Measurements from ENCODE around the gene STARD3. TPM values are rescaled to one million over a fixed set of nuclear protein-coding genes. Genes with fewer than 3 reads are reported as not detected.

Gene STARD3
- total and polyA plus RNA-seq, 10 donors: 59.5 to 166 (median 100) TPM

DNA sequence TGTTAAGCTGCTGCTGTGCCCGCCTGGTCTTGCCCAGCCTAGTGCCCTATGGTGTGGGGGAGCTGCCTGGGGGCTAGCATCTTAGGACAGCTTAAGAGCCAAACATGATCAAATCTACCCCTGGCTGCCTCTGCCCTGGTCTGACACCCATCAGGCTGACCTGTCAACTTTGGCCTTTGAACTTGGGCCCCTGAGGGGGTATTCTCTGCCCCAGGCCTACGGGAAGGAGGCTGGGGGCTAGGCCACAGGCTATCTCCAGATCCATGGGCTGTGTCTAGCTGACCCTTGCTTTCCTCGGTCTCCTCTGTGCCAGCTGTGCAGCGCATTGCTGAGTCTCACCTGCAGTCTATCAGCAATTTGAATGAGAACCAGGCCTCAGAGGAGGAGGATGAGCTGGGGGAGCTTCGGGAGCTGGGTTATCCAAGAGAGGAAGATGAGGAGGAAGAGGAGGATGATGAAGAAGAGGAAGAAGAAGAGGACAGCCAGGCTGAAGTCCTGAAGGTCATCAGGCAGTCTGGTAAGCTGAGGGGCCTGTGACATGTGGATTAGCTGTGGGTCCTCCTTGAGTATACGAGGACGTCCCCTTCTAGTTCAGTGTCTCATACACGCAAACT lies 3.3 kb upstream of the STARD3 start:
- peaks cover 0 to 40% (median 0%) of the 10 kb centered on the region in 7 donors for H3K27me3 ChIP-seq (replicated peaks in 1 of 7)
- H3K4me3 ChIP-seq: no peak overlapping the region
- no peaks in the 10 kb centered on the region for H3K36me3 ChIP-seq
- DNase-seq: no peak
- no peak overlapping the region for H3K27ac ChIP-seq
- H3K4me1 ChIP-seq: peaks cover 21 to 62% (median 39%) of the 10 kb centered on the region in 6 donors
- intact Hi-C loops (cut with DNase I; ENCODE audit: low total_unique reads): no loop called here
- no peaks in the 10 kb centered on the region for H3K9me3 ChIP-seq
- WGBS, 5 donors: 71 to 86% (median 76%) methylated on average over 8 of the region's 8 CpGs
- TF ChIP-seq POLR2AphosphoS5 (IDR thresholded peaks at IDR 0.05): no peak
- no peak for TF ChIP-seq POLR2A (IDR thresholded peaks at IDR 0.05)
- TF ChIP-seq, protein P1, sequence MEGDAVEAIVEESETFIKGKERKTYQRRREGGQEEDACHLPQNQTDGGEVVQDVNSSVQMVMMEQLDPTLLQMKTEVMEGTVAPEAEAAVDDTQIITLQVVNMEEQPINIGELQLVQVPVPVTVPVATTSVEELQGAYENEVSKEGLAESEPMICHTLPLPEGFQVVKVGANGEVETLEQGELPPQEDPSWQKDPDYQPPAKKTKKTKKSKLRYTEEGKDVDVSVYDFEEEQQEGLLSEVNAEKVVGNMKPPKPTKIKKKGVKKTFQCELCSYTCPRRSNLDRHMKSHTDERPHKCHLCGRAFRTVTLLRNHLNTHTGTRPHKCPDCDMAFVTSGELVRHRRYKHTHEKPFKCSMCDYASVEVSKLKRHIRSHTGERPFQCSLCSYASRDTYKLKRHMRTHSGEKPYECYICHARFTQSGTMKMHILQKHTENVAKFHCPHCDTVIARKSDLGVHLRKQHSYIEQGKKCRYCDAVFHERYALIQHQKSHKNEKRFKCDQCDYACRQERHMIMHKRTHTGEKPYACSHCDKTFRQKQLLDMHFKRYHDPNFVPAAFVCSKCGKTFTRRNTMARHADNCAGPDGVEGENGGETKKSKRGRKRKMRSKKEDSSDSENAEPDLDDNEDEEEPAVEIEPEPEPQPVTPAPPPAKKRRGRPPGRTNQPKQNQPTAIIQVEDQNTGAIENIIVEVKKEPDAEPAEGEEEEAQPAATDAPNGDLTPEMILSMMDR (IDR thresholded peaks at IDR 0.05 in 8 of 11, conservative IDR thresholded peaks at IDR 0.05 in 3 of 11): no peak

DNA sequence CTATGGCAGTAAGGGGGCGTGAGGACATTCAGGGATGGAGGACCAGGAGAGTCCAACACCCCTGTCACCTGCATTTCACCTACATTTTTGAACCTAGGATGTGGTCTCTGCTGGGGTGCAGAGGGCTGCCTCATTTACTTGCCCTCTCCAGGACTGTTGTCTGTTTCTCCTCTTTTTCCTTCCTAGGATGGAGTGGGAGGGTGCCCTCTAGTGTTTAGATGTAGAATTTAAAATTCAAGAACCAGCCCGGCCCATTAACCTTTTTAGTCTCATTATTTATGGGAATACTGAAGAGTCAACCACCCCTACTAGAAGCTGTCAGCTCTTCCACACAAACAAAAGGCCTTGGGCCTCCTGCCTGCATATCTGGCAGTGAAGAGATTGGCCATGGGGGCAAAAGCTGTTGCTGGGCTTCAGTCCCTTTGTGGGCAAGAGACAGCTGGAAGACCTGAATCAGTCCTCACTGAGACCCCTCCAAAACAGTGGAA lies 2.5 kb upstream of the STARD3 start:
- DNase-seq: no peak
- Histone ChIP-seq H3K9me3 (no peaks in the 10 kb centered on the region), H3K27ac (no peak overlapping the region), H3K36me3 (peaks cover 0 to under 1% (median 0%) of the 10 kb centered on the region in 6 donors), H3K4me3 (no peak overlapping the region), H3K27me3 (replicated peaks in 1 of 7) (peaks cover 0 to 33% (median 0%) of the 10 kb centered on the region in 7 donors), H3K4me1 (peaks cover 27 to 66% (median 46%) of the 10 kb centered on the region in 6 donors)
- 40 to 52% (median 49%) methylated on average over 2 of the region's 2 CpGs for WGBS, 5 donors
- TF ChIP-seq POLR2A (IDR thresholded peaks at IDR 0.05) (no peak), POLR2AphosphoS5 (IDR thresholded peaks at IDR 0.05) (no peak)
- TF ChIP-seq, protein P1 (IDR thresholded peaks at IDR 0.05 in 8 of 11, conservative IDR thresholded peaks at IDR 0.05 in 3 of 11): peak in 10 of 11 experiments; percentile 31 to 76 (median 68)
- intact Hi-C loops (cut with DNase I; ENCODE audit: low total_unique reads): no loop called here

- DNase-seq: no peak
- Histone ChIP-seq H3K4me1 (peaks cover 39 to 68% (median 59%) of the 10 kb centered on the region in 6 donors), H3K9me3 (no peaks in the 10 kb centered on the region), H3K4me3 (peak overlapping the region in 1 of 8 donors; percentile 76), H3K27me3 (replicated peaks in 1 of 7) (peaks cover 0 to 20% (median 0%) of the 10 kb centered on the region in 7 donors), H3K36me3 (peaks cover 0 to 4% (median 0%) of the 10 kb centered on the region in 6 donors), H3K27ac (peak overlapping the region in 4 of 8 donors; percentile 91 to 97 (median 94))
- WGBS, 5 donors: 82 to 93% (median 85%) methylated on average over 4 to 8 of the region's 8 CpGs
- TF ChIP-seq POLR2A (IDR thresholded peaks at IDR 0.05) (no peak), POLR2AphosphoS5 (IDR thresholded peaks at IDR 0.05) (no peak)
- TF ChIP-seq, protein P1 (IDR thresholded peaks at IDR 0.05 in 8 of 11, conservative IDR thresholded peaks at IDR 0.05 in 3 of 11): no peak
- intact Hi-C loops (cut with DNase I; ENCODE audit: low total_unique reads): no loop called here
Observed at GRCh38 chr17:39635614-39636176, 1.2 kb upstream of the STARD3 start.

DNA sequence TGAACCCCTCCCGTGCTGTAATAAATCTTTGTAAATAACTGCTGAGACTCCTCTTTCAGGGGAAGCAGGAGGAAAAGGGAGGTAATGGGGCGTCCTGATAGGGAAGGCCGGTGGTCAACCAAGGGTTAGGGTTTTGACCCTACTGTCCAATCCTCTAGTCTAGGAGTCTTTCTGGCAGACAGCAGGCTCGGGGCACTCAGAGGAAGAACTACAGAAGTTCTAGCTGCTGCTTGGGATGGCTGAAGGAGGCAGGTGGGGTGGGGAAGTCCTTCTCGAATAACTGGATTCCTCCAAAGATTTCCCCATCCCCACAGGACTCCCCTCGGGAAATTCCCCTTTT lies 387 bp upstream of the STARD3 start:
- Histone ChIP-seq H3K27ac (peak overlapping the region; percentile 80 to 97 (median 93)), H3K4me3 (peak overlapping the region; percentile 72 to 94 (median 85)), H3K9me3 (no peaks in the 10 kb centered on the region), H3K4me1 (peaks cover 45 to 72% (median 68%) of the 10 kb centered on the region in 6 donors), H3K36me3 (peaks cover 0 to 4% (median 0%) of the 10 kb centered on the region in 6 donors), H3K27me3 (replicated peaks in 1 of 7) (peaks cover 0 to 11% (median 0%) of the 10 kb centered on the region in 7 donors)
- no peak for DNase-seq
- WGBS, 5 donors: 11 to 20% (median 18%) methylated on average over 6 of the region's 6 CpGs
- TF ChIP-seq POLR2A (IDR thresholded peaks at IDR 0.05): no peak
- TF ChIP-seq, protein P1 (IDR thresholded peaks at IDR 0.05 in 8 of 11, conservative IDR thresholded peaks at IDR 0.05 in 3 of 11): no peak
- intact Hi-C loops (cut with DNase I; ENCODE audit: low total_unique reads): no loop called here

Data from spleen (tissue), 11 donors.